Type B pancreatic cell (in vitro differentiated cells): ENCODE data around the gene RUNX1. TPM values are rescaled to one million over a fixed set of nuclear protein-coding genes. Genes with fewer than 3 reads are reported as not detected.

Source experiments
- DNase-seq: peaks from one replicate; pipeline ENCODE4 v3.0.0; 2021; ENCODE audit warnings: mixed read lengths; ENCODE audit not compliant: unreplicated experiment; ENCODE audit errors: extremely low spot score
- H3K27ac Mint-ChIP-seq: 2 replicates; pipeline ENCODE4 v1.8.0; 2021; ENCODE audit warnings: mild to moderate bottlenecking, mixed read lengths
- H3K27me3 Mint-ChIP-seq: 2 replicates; pipeline ENCODE4 v1.8.0; 2021; ENCODE audit warnings: mixed read lengths
- H3K36me3 Mint-ChIP-seq: 2 replicates; pipeline ENCODE4 v1.8.0; 2021; ENCODE audit warnings: mixed read lengths
- H3K4me1 Mint-ChIP-seq: one replicate; pipeline ENCODE4 v1.8.0; 2021; ENCODE audit warnings: mixed read lengths; ENCODE audit not compliant: unreplicated experiment
- H3K4me3 Mint-ChIP-seq: 2 replicates; pipeline ENCODE4 v1.8.0; 2021; ENCODE audit warnings: mild to moderate bottlenecking, mixed read lengths
- H3K9me3 Mint-ChIP-seq: 2 replicates; pipeline ENCODE4 v1.8.0; 2021; ENCODE audit warnings: mixed read lengths
- total RNA-seq: library from RNA; stranded (reverse); gene quantifications from 2 replicates; pipeline ENCODE4 v1.2.1, GENCODE V29; 2021; ENCODE audit warnings: low replicate concordance
- TF ChIP-seq, protein P1 (sequence below): fragments of 200-600 bp; sonication (generic); conservative IDR thresholded peaks from 2 replicates; pipeline ENCODE4 v1.5.0; 2021; ENCODE audit warnings: antibody characterized with exemption, mild to moderate bottlenecking

Gene RUNX1
- total RNA-seq, 1 donor from 2014 or later: 11.9 TPM

DNA sequence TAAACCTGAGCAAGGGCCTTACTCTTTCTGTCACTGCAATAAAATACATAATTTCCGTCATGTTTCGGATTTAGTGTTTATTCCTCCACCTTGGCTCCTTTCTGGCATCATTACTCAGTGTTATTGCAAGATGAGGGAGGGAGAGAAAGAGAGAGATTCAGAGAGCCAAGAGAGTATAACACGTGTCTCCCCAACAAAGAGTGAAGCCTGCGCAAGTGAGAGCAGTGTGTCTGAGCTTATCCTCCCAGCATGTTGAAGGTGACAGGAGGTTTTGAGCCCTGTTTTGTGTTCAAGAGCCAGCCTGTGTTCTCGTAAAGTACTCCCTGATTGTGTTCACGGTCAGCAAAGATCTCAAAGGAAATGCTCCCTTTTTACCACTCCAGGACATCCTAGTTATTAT is 6.3 kb downstream of the RUNX1 start:
- TF ChIP-seq, protein P1, sequence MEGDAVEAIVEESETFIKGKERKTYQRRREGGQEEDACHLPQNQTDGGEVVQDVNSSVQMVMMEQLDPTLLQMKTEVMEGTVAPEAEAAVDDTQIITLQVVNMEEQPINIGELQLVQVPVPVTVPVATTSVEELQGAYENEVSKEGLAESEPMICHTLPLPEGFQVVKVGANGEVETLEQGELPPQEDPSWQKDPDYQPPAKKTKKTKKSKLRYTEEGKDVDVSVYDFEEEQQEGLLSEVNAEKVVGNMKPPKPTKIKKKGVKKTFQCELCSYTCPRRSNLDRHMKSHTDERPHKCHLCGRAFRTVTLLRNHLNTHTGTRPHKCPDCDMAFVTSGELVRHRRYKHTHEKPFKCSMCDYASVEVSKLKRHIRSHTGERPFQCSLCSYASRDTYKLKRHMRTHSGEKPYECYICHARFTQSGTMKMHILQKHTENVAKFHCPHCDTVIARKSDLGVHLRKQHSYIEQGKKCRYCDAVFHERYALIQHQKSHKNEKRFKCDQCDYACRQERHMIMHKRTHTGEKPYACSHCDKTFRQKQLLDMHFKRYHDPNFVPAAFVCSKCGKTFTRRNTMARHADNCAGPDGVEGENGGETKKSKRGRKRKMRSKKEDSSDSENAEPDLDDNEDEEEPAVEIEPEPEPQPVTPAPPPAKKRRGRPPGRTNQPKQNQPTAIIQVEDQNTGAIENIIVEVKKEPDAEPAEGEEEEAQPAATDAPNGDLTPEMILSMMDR: no peak
- H3K4me3 Mint-ChIP-seq: no peak overlapping the region
- peaks cover 10% of the 10 kb centered on the region for H3K27me3 Mint-ChIP-seq
- no peaks in the 10 kb centered on the region for H3K36me3 Mint-ChIP-seq
- DNase-seq: no peak
- no peak overlapping the region for H3K27ac Mint-ChIP-seq
- H3K9me3 Mint-ChIP-seq: no peaks in the 10 kb centered on the region
- peaks cover 14% of the 10 kb centered on the region for H3K4me1 Mint-ChIP-seq

DNA sequence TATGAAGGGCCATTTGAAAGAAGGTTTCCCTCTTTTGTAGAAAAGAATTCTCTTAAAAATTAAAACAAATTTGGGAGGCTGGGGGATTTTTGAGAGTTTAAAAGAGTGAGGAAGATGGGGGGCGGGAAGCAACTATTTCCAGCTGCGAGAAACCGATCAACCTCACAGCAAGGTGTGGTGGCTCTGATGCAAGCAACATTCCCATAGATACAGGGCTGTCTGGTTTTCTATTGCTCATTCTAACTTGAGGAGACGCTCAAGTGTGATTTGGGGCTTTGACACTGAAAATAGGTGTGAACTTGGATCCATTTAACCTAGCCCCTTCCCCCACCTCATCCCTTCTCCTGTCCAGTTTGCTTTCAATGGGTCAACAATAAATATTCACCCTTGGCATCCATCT is 7.2 kb downstream of the RUNX1 start:
- Mint-ChIP-seq H3K27me3 (peaks cover 4% of the 10 kb centered on the region), H3K4me1 (peaks cover 4% of the 10 kb centered on the region), H3K9me3 (no peaks in the 10 kb centered on the region), H3K27ac (no peak overlapping the region), H3K36me3 (no peaks in the 10 kb centered on the region), H3K4me3 (no peak overlapping the region)
- TF ChIP-seq, protein P1: no peak
- no peak for DNase-seq

DNA sequence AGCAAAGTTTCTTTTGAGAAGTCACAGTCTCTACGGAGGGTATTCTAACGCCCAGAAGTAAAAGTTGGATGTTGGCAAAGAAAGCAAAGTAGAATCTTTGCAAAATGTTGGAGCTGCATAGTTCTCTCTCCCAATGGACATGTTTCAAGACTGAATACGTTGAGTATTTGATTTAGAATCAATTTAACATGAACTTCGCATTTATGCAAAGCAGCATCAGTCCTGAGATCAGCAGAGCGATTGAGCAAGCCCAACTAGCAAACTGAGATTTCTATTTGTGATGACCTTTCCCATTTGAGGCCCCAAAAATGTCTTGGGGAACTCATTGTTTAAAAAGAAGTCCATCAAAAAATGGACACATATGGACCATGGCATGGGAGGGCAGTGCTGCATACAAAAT is 8.0 kb downstream of the RUNX1 start:
- H3K4me3 Mint-ChIP-seq: no peak overlapping the region
- TF ChIP-seq, protein P1: no peak
- no peaks in the 10 kb centered on the region for H3K36me3 Mint-ChIP-seq
- no peaks in the 10 kb centered on the region for H3K4me1 Mint-ChIP-seq
- no peak for DNase-seq
- H3K27ac Mint-ChIP-seq: no peak overlapping the region
- no peaks in the 10 kb centered on the region for H3K9me3 Mint-ChIP-seq
- peaks cover 3% of the 10 kb centered on the region for H3K27me3 Mint-ChIP-seq

DNA sequence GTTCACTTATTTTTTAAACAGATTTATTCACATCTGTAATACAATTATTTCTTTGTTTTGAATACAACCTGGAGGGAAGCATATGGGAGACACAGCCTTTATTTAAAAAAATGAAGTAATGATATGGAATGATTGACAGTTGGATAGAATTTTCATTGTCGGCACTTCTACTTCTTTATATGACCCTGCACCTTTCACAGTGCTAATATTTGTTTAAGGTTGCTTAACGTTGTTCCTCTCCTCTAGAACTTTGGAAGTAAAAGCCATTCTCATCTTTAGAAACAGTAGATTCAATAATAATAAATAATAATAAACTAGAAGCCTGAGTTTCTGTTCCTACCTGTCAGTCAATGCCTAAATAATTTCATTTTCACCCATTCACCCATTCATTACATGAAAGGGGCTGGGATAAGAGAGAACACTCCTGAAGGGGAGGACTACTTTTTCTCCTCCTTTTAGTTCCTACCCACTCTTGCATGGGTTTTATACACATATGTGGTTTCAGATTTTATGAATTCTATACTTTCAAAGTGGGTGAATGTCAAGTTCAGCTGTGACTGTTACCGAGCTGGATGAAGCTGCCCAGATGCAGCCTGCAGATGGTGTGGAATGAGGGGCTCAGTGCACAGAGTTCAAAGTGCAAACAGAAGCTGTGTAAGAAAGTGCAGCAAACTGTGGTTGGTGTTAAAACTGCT is 9.4 kb downstream of the RUNX1 start:
- no peak overlapping the region for H3K27ac Mint-ChIP-seq
- H3K36me3 Mint-ChIP-seq: no peaks in the 10 kb centered on the region
- H3K27me3 Mint-ChIP-seq: peaks cover 3% of the 10 kb centered on the region
- no peak for DNase-seq
- no peaks in the 10 kb centered on the region for H3K4me1 Mint-ChIP-seq
- no peaks in the 10 kb centered on the region for H3K9me3 Mint-ChIP-seq
- no peak overlapping the region for H3K4me3 Mint-ChIP-seq
- TF ChIP-seq, protein P1: no peak

DNA sequence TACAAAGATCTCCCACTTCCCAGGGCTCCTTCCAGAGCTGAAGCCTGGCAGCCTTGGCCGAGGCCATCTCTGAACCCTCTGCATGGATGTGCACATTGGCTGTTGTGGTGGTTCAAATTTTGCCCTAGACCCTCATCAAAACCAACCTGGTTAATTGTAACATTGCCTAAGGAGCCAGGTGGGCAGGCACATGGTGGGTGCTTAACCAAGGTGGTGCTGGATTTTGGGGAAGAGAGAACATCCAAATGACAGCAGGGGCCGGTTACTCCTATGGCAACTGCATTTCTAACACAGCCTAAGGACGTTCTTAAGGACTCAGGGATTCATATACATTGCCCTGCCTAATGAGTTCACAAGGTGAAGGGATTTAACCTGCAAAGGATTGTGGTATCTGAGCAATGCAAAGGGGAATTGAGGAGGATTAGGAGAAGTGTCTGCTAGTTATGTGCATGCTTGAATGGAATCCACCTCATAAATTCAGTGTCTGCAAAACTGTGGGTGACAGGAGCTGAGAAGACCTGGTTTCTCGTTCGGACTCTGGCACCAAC is 10.3 kb downstream of the RUNX1 start:
- Mint-ChIP-seq H3K27ac (no peak overlapping the region), H3K4me1 (no peaks in the 10 kb centered on the region), H3K4me3 (no peak overlapping the region), H3K27me3 (peaks cover 3% of the 10 kb centered on the region), H3K36me3 (no peaks in the 10 kb centered on the region), H3K9me3 (no peaks in the 10 kb centered on the region)
- TF ChIP-seq, protein P1: no peak
- no peak for DNase-seq
